HEK293 (cell line): ENCODE measurements around the gene LCE6A.

Experiments
- CTCF ChIP-seq: fragments of 450-650 bp; formaldehyde crosslinking; IDR thresholded peaks from 2 replicates; pipeline ENCODE4 v1.5.1; 2016; ENCODE audit warnings: missing biosample characterization, missing genetic modification characterization
- TRIM28 ChIP-seq: IDR thresholded peaks from 2 replicates; pipeline ENCODE4 v1.6.1; 2011; ENCODE audit warnings: low read length, control low read depth, borderline replicate concordance
- ZNF311 ChIP-seq: fragments of 450-650 bp; formaldehyde crosslinking; IDR thresholded peaks from 2 replicates; pipeline ENCODE4 v1.5.1; 2017; ENCODE audit warnings: missing biosample characterization, missing genetic modification characterization, borderline replicate concordance
- ZNF596 ChIP-seq: fragments of 450-650 bp; IDR thresholded peaks from 2 replicates; pipeline ENCODE4 v1.5.0; 2018; ENCODE audit warnings: missing biosample characterization, mild to moderate bottlenecking, missing genetic modification characterization, moderate library complexity
- ZNF600 ChIP-seq: fragments of 450-650 bp; formaldehyde crosslinking; IDR thresholded peaks from 2 replicates; pipeline ENCODE4 v1.5.1; 2016; ENCODE audit warnings: missing biosample characterization, missing genetic modification characterization
- ZSCAN18 ChIP-seq: fragments of 450-650 bp; formaldehyde crosslinking; IDR thresholded peaks from 2 replicates; pipeline ENCODE4 v1.5.1; 2016; ENCODE audit warnings: missing biosample characterization, missing genetic modification characterization
- ZSCAN23 ChIP-seq: fragments of 450-650 bp; formaldehyde crosslinking; IDR thresholded peaks from 2 replicates; pipeline ENCODE4 v1.5.1; 2016; ENCODE audit warnings: missing biosample characterization, missing genetic modification characterization

- TF ChIP-seq ZSCAN23 (tag by site-specific recombination) (no peak), TRIM28 (no peak), CTCF (tag by site-specific recombination) (no peak), ZSCAN18 (tag by site-specific recombination) (no peak), ZNF600 (tag by site-specific recombination) (no peak), ZNF311 (tag by site-specific recombination) (no peak), ZNF596 (tag by site-specific recombination) (no peak)
Measured at GRCh38 chr1:152866321-152866720, 23.7 kb downstream of the LCE6A start.
